Measurements from ENCODE around the gene MED13L.

Gene MED13L

DNA sequence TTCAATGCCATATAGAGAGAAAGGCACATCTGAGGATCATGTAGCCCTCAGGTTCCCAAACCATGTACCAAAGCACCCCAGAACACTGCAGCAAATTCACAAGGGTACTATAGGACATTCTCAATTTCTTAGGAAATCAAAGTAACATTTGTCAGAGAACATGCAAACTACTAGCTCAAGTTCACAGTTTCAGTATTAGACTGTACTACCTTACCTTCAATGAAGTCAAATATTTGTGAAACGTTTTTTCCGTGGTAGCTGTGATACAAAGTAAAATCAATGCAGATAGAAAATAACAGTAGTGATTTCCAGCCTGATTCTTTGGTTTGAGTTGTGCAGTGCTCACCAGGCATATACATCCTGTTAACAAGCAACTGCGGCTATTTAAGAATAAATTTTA is 197.1 kb downstream of the MED13L start:
- no peaks in the 10 kb centered on the region for H4K20me1 ChIP-seq (ENCODE audit: low read depth, low read length)
- no peak overlapping the region for H3K27ac ChIP-seq (ENCODE audit: low read depth, low read length)
- H3K9me2 ChIP-seq (replicated peaks; ENCODE audit: insufficient read depth, low read length), result no peaks in the 10 kb centered on the region
- no peak overlapping the region for H2AFZ ChIP-seq (ENCODE audit: low read depth, low read length, severe bottlenecking)
- H3F3A ChIP-seq (ENCODE audit: insufficient read depth), result no peaks in the 10 kb centered on the region
- no peak overlapping the region for H3K9ac ChIP-seq (ENCODE audit: low read length)
- H3K27me3 ChIP-seq (ENCODE audit: low read length), result no peaks in the 10 kb centered on the region
- no peaks in the 10 kb centered on the region for H3K36me3 ChIP-seq (ENCODE audit: low read length)
- H3K9me3 ChIP-seq (ENCODE audit: insufficient read depth, low read length), result no peaks in the 10 kb centered on the region
- no peaks in the 10 kb centered on the region for H3K79me2 ChIP-seq (ENCODE audit: insufficient read depth, low read length)
- no peak overlapping the region for H3K4me3 ChIP-seq (ENCODE audit: insufficient read depth, low read length, poor library complexity, severe bottlenecking)
- no peak overlapping the region for H3K4me2 ChIP-seq (ENCODE audit: low read depth, low read length, poor library complexity, severe bottlenecking)
- no peak for TF ChIP-seq CTCF (IDR thresholded peaks at IDR 0.05; ENCODE audit: insufficient read depth, low read length, poor library complexity, severe bottlenecking)
- no peak for TF ChIP-seq EZH2phosphoT487 (conservative IDR thresholded peaks at IDR 0.05; ENCODE audit: low read length)

- Histone ChIP-seq H3K9me2 (replicated peaks; ENCODE audit: insufficient read depth, low read length) (no peaks in the 10 kb centered on the region), H3K79me2 (ENCODE audit: insufficient read depth, low read length) (no peaks in the 10 kb centered on the region), H4K20me1 (ENCODE audit: low read depth, low read length) (no peaks in the 10 kb centered on the region), H3K27ac (ENCODE audit: low read depth, low read length) (no peak overlapping the region), H2AFZ (ENCODE audit: low read depth, low read length, severe bottlenecking) (no peak overlapping the region), H3F3A (ENCODE audit: insufficient read depth) (no peaks in the 10 kb centered on the region), H3K4me3 (ENCODE audit: insufficient read depth, low read length, poor library complexity, severe bottlenecking) (no peak overlapping the region), H3K9ac (ENCODE audit: low read length) (no peak overlapping the region), H3K27me3 (ENCODE audit: low read length) (no peaks in the 10 kb centered on the region), H3K36me3 (ENCODE audit: low read length) (no peaks in the 10 kb centered on the region), H3K4me2 (ENCODE audit: low read depth, low read length, poor library complexity, severe bottlenecking) (no peak overlapping the region), H3K9me3 (ENCODE audit: insufficient read depth, low read length) (no peaks in the 10 kb centered on the region)
- no peak for TF ChIP-seq EZH2phosphoT487 (conservative IDR thresholded peaks at IDR 0.05; ENCODE audit: low read length)
- TF ChIP-seq CTCF (IDR thresholded peaks at IDR 0.05; ENCODE audit: insufficient read depth, low read length, poor library complexity, severe bottlenecking), result no peak
Observed at GRCh38 chr12:116078396-116078795, 199.1 kb downstream of the MED13L start.

DNA sequence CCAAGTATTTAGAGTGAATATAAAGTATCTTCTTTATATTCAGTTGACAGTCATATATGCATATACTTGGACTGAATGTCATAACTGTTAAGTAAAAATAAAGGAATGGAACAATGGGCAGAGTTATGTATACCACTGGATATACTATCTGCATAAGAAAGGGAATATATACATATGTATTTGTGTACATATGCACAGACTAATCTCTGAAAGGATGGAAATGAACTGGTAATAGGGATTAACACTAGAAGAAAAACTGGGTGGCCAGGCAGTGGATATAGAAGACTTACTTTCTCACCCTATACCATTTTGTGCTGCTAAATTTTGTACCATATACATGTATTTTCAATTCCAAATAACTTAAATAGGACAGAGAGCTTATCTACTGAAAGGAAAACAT is 200.1 kb downstream of the MED13L start:
- H4K20me1 ChIP-seq (ENCODE audit: low read depth, low read length), result no peaks in the 10 kb centered on the region
- no peaks in the 10 kb centered on the region for H3K79me2 ChIP-seq (ENCODE audit: insufficient read depth, low read length)
- no peak overlapping the region for H3K4me2 ChIP-seq (ENCODE audit: low read depth, low read length, poor library complexity, severe bottlenecking)
- no peaks in the 10 kb centered on the region for H3K9me3 ChIP-seq (ENCODE audit: insufficient read depth, low read length)
- H3K9me2 ChIP-seq (replicated peaks; ENCODE audit: insufficient read depth, low read length), result no peaks in the 10 kb centered on the region
- no peak overlapping the region for H2AFZ ChIP-seq (ENCODE audit: low read depth, low read length, severe bottlenecking)
- no peaks in the 10 kb centered on the region for H3K36me3 ChIP-seq (ENCODE audit: low read length)
- TF ChIP-seq EZH2phosphoT487 (conservative IDR thresholded peaks at IDR 0.05; ENCODE audit: low read length) (no peak), CTCF (IDR thresholded peaks at IDR 0.05; ENCODE audit: insufficient read depth, low read length, poor library complexity, severe bottlenecking) (no peak)
- no peaks in the 10 kb centered on the region for H3F3A ChIP-seq (ENCODE audit: insufficient read depth)
- H3K27me3 ChIP-seq (ENCODE audit: low read length), result no peaks in the 10 kb centered on the region
- no peak overlapping the region for H3K27ac ChIP-seq (ENCODE audit: low read depth, low read length)
- H3K4me3 ChIP-seq (ENCODE audit: insufficient read depth, low read length, poor library complexity, severe bottlenecking), result no peak overlapping the region
- no peak overlapping the region for H3K9ac ChIP-seq (ENCODE audit: low read length)

DNA sequence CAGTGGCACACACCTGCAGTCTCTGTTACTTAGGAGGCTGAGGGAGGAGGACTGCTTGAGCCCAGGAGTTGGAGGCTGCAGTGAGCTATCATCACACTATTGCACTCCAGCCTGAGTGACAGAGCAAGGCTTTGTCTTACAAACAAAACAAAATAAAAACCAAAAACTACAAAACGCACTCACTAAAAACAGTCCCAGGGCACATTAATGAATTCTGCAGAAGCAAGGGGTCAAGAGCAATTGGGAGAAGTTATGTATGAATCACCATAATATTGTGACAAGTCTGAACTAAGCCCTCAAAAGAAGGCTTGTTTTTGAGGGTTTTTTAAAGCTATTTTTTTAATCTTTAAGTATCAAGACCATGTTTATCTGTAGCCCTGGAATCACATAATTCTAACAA is 201.1 kb downstream of the MED13L start:
- H3K9ac ChIP-seq (ENCODE audit: low read length), result no peak overlapping the region
- no peaks in the 10 kb centered on the region for H3F3A ChIP-seq (ENCODE audit: insufficient read depth)
- H4K20me1 ChIP-seq (ENCODE audit: low read depth, low read length), result no peaks in the 10 kb centered on the region
- H3K4me2 ChIP-seq (ENCODE audit: low read depth, low read length, poor library complexity, severe bottlenecking), result no peak overlapping the region
- no peak overlapping the region for H3K27ac ChIP-seq (ENCODE audit: low read depth, low read length)
- H3K9me2 ChIP-seq (replicated peaks; ENCODE audit: insufficient read depth, low read length), result no peaks in the 10 kb centered on the region
- no peaks in the 10 kb centered on the region for H3K27me3 ChIP-seq (ENCODE audit: low read length)
- H3K4me3 ChIP-seq (ENCODE audit: insufficient read depth, low read length, poor library complexity, severe bottlenecking), result no peak overlapping the region
- H2AFZ ChIP-seq (ENCODE audit: low read depth, low read length, severe bottlenecking), result no peak overlapping the region
- TF ChIP-seq CTCF (IDR thresholded peaks at IDR 0.05; ENCODE audit: insufficient read depth, low read length, poor library complexity, severe bottlenecking), result no peak
- TF ChIP-seq EZH2phosphoT487 (conservative IDR thresholded peaks at IDR 0.05; ENCODE audit: low read length), result no peak
- no peaks in the 10 kb centered on the region for H3K36me3 ChIP-seq (ENCODE audit: low read length)
- no peaks in the 10 kb centered on the region for H3K9me3 ChIP-seq (ENCODE audit: insufficient read depth, low read length)
- no peaks in the 10 kb centered on the region for H3K79me2 ChIP-seq (ENCODE audit: insufficient read depth, low read length)

Data from SU-DHL-6 (cell line).